Esophagus muscularis mucosa (tissue), 4 donors: ENCODE measurements around the gene MYB.

Experiments
- CTCF ChIP-seq, 3 experiments: fragments of 200-600 bp in 2 of 3; fragments of 450-650 bp in 1 of 3; sonication (generic) in 2 of 3; IDR thresholded peaks; one replicate each; pipeline ENCODE4 v1.5.1; 2017 to 2019; ENCODE audit warnings: antibody characterized with exemption in 3 of 3, mild to moderate bottlenecking in 2 of 3, moderate library complexity in 1 of 3
- EP300 ChIP-seq: sonication (generic); formaldehyde crosslinking; IDR thresholded peaks from one replicate; pipeline ENCODE4 v1.6.1; 2017; ENCODE audit warnings: antibody characterized with exemption
- POLR2A ChIP-seq: fragments of 450-650 bp; IDR thresholded peaks from one replicate; pipeline ENCODE4 v1.6.1; 2017; ENCODE audit warnings: antibody characterized with exemption, moderate library complexity, mild to moderate bottlenecking, low read depth
- POLR2AphosphoS5 ChIP-seq, 2 donors: sonication (generic); formaldehyde crosslinking; IDR thresholded peaks; one replicate each; pipeline ENCODE4 v1.6.1; 2017; ENCODE audit warnings: antibody characterized with exemption in 2 of 2

GRCh38 chr6:135265278-135265677 is 84.2 kb downstream of the MYB start:
- no peak for TF ChIP-seq EP300
- no peak for TF ChIP-seq CTCF (IDR thresholded peaks at IDR 0.05)
- no peak for TF ChIP-seq POLR2A
- no peak for TF ChIP-seq POLR2AphosphoS5 (IDR thresholded peaks at IDR 0.05)
